ENCODE measurements around the gene SPRING1. TPM values are rescaled to one million over a fixed set of nuclear protein-coding genes. Genes with fewer than 3 reads are reported as not detected.

SPRING1 gene
- total and polyA plus RNA-seq, 2 of the 13 experiments (the other 11 are each of a cell fraction or from before 2014, with no cell fraction given) = 20.0 to 51.8 TPM

DNA sequence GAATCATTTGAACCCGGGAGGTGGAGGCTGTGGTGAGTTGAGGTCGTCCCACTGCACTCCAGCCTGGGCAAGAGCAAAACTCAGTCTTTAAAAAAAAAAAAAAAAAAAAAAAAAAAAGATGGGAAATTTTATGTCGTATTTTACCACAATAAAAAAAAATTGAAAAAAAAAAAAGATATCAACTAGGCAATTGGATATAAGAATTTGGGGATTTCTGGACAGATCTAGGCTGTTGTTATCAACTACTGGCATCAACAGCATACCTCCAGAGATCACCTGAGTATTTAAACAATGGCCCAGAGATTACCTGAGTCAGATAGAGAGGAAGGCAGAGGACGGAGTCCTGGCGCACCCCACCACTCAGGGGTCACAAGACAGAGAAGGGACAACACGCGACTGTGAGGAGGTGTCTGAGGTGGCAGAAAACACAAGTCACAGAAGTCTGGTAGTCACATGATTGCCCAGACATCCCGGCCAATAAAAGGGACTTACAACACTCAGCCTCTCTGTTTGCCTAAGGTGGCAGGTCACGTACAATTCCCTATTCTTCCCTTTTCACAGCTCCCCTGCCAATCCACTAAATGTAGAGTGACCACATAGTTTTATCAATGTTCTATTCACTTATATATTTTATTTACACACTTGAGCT, 1.8 kb downstream of the SPRING1 start (continued):
- TF ChIP-seq, protein P1, sequence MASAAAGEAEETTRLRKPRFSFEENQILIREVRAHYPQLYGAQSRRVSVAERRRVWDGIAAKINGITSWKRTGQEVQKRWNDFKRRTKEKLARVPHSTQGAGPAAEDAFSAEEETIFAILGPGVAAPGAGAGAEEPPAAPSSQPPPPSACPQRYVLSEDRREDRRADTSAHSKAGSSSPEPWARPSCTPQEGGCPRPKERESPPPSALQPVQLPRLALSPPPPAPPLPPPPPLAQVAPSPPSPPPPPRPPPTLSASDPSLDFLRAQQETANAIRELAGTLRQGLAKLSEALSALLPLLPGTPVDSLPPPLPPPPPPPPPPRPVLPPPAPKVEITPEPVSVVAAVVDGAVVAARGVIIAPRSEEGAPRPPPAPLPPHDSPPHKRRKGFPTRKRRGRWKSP (CRISPR knock-in tag; IDR thresholded peaks at IDR 0.05) = no peak
- TF ChIP-seq ZNF775 (CRISPR knock-in tag; IDR thresholded peaks at IDR 0.05; ENCODE audit: borderline replicate concordance) = no peak
- TF ChIP-seq ZNF660 (CRISPR knock-in tag; IDR thresholded peaks at IDR 0.05; ENCODE audit: borderline replicate concordance, low read depth) = no peak
- no peak for TF ChIP-seq TEAD2 (CRISPR knock-in tag; IDR thresholded peaks at IDR 0.05)
- no peak for TF ChIP-seq HOXD1 (CRISPR knock-in tag; IDR thresholded peaks at IDR 0.05)
- peak; percentile 51; the same call in 1 of the 2 replicates for TF ChIP-seq HDAC2 (CRISPR knock-in tag; IDR thresholded peaks at IDR 0.05)
- TF ChIP-seq NFE2 (CRISPR knock-in tag; IDR thresholded peaks at IDR 0.05) = no peak
- peak; percentile 48; the same call in 1 of the 2 replicates for TF ChIP-seq BCL6 (CRISPR knock-in tag; IDR thresholded peaks at IDR 0.05)
- TF ChIP-seq CCAR2 (optimal IDR thresholded peaks at IDR 0.05; ENCODE audit: low read depth, low read length) = no peak
- TF ChIP-seq, protein P2, sequence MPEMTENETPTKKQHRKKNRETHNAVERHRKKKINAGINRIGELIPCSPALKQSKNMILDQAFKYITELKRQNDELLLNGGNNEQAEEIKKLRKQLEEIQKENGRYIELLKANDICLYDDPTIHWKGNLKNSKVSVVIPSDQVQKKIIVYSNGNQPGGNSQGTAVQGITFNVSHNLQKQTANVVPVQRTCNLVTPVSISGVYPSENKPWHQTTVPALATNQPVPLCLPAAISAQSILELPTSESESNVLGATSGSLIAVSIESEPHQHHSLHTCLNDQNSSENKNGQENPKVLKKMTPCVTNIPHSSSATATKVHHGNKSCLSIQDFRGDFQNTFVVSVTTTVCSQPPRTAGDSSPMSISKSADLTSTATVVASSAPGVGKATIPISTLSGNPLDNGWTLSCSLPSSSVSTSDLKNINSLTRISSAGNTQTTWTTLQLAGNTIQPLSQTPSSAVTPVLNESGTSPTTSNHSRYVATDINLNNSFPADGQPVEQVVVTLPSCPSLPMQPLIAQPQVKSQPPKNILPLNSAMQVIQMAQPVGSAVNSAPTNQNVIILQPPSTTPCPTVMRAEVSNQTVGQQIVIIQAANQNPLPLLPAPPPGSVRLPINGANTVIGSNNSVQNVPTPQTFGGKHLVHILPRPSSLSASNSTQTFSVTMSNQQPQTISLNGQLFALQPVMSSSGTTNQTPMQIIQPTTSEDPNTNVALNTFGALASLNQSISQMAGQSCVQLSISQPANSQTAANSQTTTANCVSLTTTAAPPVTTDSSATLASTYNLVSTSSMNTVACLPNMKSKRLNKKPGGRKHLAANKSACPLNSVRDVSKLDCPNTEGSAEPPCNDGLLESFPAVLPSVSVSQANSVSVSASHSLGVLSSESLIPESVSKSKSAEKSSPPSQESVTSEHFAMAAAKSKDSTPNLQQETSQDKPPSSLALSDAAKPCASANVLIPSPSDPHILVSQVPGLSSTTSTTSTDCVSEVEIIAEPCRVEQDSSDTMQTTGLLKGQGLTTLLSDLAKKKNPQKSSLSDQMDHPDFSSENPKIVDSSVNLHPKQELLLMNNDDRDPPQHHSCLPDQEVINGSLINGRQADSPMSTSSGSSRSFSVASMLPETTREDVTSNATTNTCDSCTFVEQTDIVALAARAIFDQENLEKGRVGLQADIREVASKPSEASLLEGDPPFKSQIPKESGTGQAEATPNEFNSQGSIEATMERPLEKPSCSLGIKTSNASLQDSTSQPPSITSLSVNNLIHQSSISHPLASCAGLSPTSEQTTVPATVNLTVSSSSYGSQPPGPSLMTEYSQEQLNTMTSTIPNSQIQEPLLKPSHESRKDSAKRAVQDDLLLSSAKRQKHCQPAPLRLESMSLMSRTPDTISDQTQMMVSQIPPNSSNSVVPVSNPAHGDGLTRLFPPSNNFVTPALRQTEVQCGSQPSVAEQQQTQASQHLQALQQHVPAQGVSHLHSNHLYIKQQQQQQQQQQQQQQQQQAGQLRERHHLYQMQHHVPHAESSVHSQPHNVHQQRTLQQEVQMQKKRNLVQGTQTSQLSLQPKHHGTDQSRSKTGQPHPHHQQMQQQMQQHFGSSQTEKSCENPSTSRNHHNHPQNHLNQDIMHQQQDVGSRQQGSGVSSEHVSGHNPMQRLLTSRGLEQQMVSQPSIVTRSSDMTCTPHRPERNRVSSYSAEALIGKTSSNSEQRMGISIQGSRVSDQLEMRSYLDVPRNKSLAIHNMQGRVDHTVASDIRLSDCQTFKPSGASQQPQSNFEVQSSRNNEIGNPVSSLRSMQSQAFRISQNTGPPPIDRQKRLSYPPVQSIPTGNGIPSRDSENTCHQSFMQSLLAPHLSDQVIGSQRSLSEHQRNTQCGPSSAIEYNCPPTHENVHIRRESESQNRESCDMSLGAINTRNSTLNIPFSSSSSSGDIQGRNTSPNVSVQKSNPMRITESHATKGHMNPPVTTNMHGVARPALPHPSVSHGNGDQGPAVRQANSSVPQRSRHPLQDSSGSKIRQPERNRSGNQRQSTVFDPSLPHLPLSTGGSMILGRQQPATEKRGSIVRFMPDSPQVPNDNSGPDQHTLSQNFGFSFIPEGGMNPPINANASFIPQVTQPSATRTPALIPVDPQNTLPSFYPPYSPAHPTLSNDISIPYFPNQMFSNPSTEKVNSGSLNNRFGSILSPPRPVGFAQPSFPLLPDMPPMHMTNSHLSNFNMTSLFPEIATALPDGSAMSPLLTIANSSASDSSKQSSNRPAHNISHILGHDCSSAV (CRISPR knock-in tag; IDR thresholded peaks at IDR 0.05; ENCODE audit: borderline replicate concordance) = no peak
- peak; percentile 78 for TF ChIP-seq NR2F2 (IDR thresholded peaks at IDR 0.05; ENCODE audit: borderline replicate concordance, low read depth)
- TF ChIP-seq ZNF24 (IDR thresholded peaks at IDR 0.05) = no peak
- no peak for TF ChIP-seq ZBTB8A (CRISPR knock-in tag; IDR thresholded peaks at IDR 0.05; ENCODE audit: borderline replicate concordance, low read depth)
- TF ChIP-seq ETV5 (CRISPR knock-in tag; IDR thresholded peaks at IDR 0.05; ENCODE audit: borderline replicate concordance) = peak; percentile 19; the same call in 1 of the 2 replicates
- peak; percentile 60; the same call in 1 of the 2 replicates for TF ChIP-seq RXRB (CRISPR knock-in tag; IDR thresholded peaks at IDR 0.05; ENCODE audit: borderline replicate concordance)
- no peak for TF ChIP-seq PHF20 (CRISPR knock-in tag; IDR thresholded peaks at IDR 0.05)
- TF ChIP-seq, protein P3, sequence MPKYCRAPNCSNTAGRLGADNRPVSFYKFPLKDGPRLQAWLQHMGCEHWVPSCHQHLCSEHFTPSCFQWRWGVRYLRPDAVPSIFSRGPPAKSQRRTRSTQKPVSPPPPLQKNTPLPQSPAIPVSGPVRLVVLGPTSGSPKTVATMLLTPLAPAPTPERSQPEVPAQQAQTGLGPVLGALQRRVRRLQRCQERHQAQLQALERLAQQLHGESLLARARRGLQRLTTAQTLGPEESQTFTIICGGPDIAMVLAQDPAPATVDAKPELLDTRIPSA (CRISPR knock-in tag; IDR thresholded peaks at IDR 0.05; ENCODE audit: borderline replicate concordance) = no peak
- no peak for TF ChIP-seq EED (CRISPR knock-in tag; IDR thresholded peaks at IDR 0.05)

All from HepG2 (cell line).